Pancreas (tissue), 10 donors: Measurements from ENCODE around the gene KAZN. TPM values are rescaled to one million over a fixed set of nuclear protein-coding genes. Genes with fewer than 3 reads are reported as not detected.

Source experiments
- ATAC-seq, 4 donors: fragments of 200-7000 bp; cut with Tn5 transposase; one replicate each; pipeline versions ENCODE4 v1.8.0 to v1.9.1; 2020; ENCODE audit warnings: mild to moderate bottlenecking in 4 of 4, moderate library complexity in 4 of 4
- DNase-seq, 6 donors: peaks; one replicate each; pipeline ENCODE4 v3.0.0-alpha.2; 2020
- FAIRE-seq: peaks from 2 replicates; lab custom pipeline; 2012; peaks lifted over from hg19 to GRCh38; lab: Jason Lieb, UNC
- H3K27ac ChIP-seq, 4 donors: fragments of 200-600 bp; sonication (generic); 1 replicate in 3 of 4; 2 replicates in 1 of 4; pipeline versions ENCODE4 v1.5.0 to v1.8.0; 2020
- H3K27me3 ChIP-seq, 4 donors: fragments of 200-600 bp; one replicate each; pipeline ENCODE4 v1.8.0; 2021
- H3K36me3 ChIP-seq, 3 donors: fragments of 200-600 bp; sonication (generic) in 1 of 3; one replicate each; pipeline versions ENCODE4 v1.5.0 to v1.8.0; 2020 to 2021
- H3K4me1 ChIP-seq, 3 donors: fragments of 200-600 bp; one replicate each; pipeline ENCODE4 v1.8.0; 2021
- H3K4me3 ChIP-seq, 4 donors: fragments of 200-600 bp; sonication (generic) in 2 of 4; one replicate each; pipeline versions ENCODE4 v1.5.0 to v1.8.0; 2020 to 2021
- H3K9me3 ChIP-seq, 4 donors: fragments of 200-600 bp; one replicate each; pipeline ENCODE4 v1.8.0; 2021
- WGBS, 2 donors: extraction: QIAGEN DNeasy Blood & Tissue Kit; methylation state at CpG; one replicate each; pipeline ENCODE4 v1.1.7; 2013; 5-methylcytosine and 5-hydroxymethylcytosine counted together
- intact Hi-C, 3 donors: fragments of 100-400 bp; cut with DNase I; formaldehyde crosslinking; loops; one replicate each; pipeline versions ENCODE4 v1.11.1 to v1.14.2; 2022
- polyA plus RNA-seq, 2 donors: library from polyadenylated mRNA; stranded (reverse); fragments of 200-250 nt; gene quantifications; one replicate each; pipeline ENCODE4 v1.2.3, GENCODE V29; 2013
- total RNA-seq, 6 donors: library from RNA; stranded (reverse); fragmentation: NEBNext Ultra II Directional in 4 of 6; extraction: Animal tissue kit (Norgen Biotek cat#: 25700) in 4 of 6; gene quantifications; one replicate each; pipeline versions ENCODE4 v1.2.1 to v1.2.4, GENCODE V29; 2021 to 2023
- TF ChIP-seq, protein P1 (sequence below), 4 donors: fragments of 200-600 bp; sonication (generic) in 3 of 4; IDR thresholded peaks; one replicate each; pipeline versions ENCODE4 v1.5.0 to v1.8.0; 2021; ENCODE audit warnings: antibody characterized with exemption in 4 of 4
- donor health status: healthy with polysubstance abuse.
- donor health status: DM: no; HTN: no; CAD: no; lungs with moderate emphysema.
- donor health status: DM: no; HTN: no; CAD: no.
- donor health status: control.
- donor health status: control.
- donor health status: Bipolar disorder and iron deficiency.
- donor health status: DM: yes; HTN: yes; CAD: no.
- donor health status: DM: no; HTN: no; CAD: no.
- donor health status: DM: no; HTN: no; CAD: no.
- donor health status: DM: yes; HTN: yes; CAD: no.

KAZN gene
- total and polyA plus RNA-seq, 8 donors = 2.4 to 6.0 (median 4.1) TPM

GRCh38 chr1:14580986-14581385, 17.5 kb upstream of the KAZN start:
- H3K27ac ChIP-seq = no peak overlapping the region
- ATAC-seq (no peak), FAIRE-seq (no peak), DNase-seq (no peak)
- H3K4me1 ChIP-seq = no peaks in the 10 kb centered on the region
- no peaks in the 10 kb centered on the region for H3K27me3 ChIP-seq
- H3K9me3 ChIP-seq = no peaks in the 10 kb centered on the region
- TF ChIP-seq, protein P1, sequence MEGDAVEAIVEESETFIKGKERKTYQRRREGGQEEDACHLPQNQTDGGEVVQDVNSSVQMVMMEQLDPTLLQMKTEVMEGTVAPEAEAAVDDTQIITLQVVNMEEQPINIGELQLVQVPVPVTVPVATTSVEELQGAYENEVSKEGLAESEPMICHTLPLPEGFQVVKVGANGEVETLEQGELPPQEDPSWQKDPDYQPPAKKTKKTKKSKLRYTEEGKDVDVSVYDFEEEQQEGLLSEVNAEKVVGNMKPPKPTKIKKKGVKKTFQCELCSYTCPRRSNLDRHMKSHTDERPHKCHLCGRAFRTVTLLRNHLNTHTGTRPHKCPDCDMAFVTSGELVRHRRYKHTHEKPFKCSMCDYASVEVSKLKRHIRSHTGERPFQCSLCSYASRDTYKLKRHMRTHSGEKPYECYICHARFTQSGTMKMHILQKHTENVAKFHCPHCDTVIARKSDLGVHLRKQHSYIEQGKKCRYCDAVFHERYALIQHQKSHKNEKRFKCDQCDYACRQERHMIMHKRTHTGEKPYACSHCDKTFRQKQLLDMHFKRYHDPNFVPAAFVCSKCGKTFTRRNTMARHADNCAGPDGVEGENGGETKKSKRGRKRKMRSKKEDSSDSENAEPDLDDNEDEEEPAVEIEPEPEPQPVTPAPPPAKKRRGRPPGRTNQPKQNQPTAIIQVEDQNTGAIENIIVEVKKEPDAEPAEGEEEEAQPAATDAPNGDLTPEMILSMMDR (IDR thresholded peaks at IDR 0.05) = no peak
- H3K36me3 ChIP-seq = no peaks in the 10 kb centered on the region
- 85 to 91% methylated on average over 4 of the region's 4 CpGs for WGBS, 2 donors
- no peak overlapping the region for H3K4me3 ChIP-seq
- intact Hi-C loops = no loop called here

DNA sequence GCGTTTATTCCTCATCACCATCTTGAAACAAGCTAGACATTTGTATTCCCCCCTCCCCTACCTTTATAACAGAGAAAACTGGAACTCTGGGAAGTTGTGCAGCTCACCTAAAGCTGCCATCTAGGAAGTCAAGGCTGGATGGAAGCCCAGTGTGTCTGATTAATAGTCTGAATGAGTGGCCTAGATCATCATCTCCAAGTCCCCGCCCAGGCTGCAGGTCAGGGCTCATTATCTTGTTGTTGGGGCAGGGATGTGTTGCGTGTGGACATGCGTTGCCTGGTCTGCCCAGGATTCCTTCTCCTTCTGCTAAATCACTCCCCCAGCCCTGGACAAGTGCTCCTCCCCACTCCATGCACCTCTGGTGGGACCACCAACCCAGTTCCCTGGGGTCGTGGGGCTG, 14.7 kb upstream of the KAZN start:
- TF ChIP-seq, protein P1 (IDR thresholded peaks at IDR 0.05) = no peak
- Histone ChIP-seq H3K4me1 (no peaks in the 10 kb centered on the region), H3K27ac (no peak overlapping the region), H3K27me3 (no peaks in the 10 kb centered on the region), H3K9me3 (no peaks in the 10 kb centered on the region), H3K4me3 (no peak overlapping the region), H3K36me3 (no peaks in the 10 kb centered on the region)
- intact Hi-C loops = no loop called here
- no peak for ATAC-seq
- no peak for DNase-seq
- 78 to 91% methylated on average over 5 of the region's 5 CpGs for WGBS, 2 donors
- FAIRE-seq = no peak

DNA sequence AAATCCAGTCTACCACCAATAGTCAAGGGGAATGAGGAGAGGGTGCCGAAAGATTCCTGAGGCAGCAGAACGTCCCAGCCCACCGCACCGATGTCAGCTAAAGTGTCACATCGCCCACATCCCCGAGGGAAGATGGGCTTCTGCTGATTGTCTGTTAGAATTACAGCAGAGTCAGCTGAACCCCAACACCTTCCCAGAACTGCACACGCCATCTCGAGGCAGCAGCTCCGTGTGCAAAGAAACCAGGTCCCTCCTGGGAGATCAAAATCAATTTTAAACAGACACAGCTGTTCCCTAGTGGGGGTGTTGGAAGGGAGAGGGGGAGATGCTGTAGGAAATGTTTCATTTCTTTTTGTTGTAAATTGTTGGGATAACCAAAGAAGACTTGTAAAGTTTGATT, 12.8 kb upstream of the KAZN start:
- H3K27ac ChIP-seq = no peak overlapping the region
- no peaks in the 10 kb centered on the region for H3K27me3 ChIP-seq
- 50 to 55% methylated on average over 9 of the region's 9 CpGs for WGBS, 2 donors
- H3K36me3 ChIP-seq = no peaks in the 10 kb centered on the region
- H3K4me3 ChIP-seq = no peak overlapping the region
- DNase-seq (no peak), ATAC-seq (no peak), FAIRE-seq (no peak)
- intact Hi-C loops = no loop called here
- H3K9me3 ChIP-seq = no peaks in the 10 kb centered on the region
- TF ChIP-seq, protein P1 (IDR thresholded peaks at IDR 0.05) = no peak
- no peaks in the 10 kb centered on the region for H3K4me1 ChIP-seq

GRCh38 chr1:14590411-14591180, 7.9 kb upstream of the KAZN start:
- Histone ChIP-seq H3K27ac (no peak overlapping the region), H3K4me1 (no peaks in the 10 kb centered on the region), H3K27me3 (no peaks in the 10 kb centered on the region), H3K4me3 (no peak overlapping the region), H3K9me3 (no peaks in the 10 kb centered on the region), H3K36me3 (no peaks in the 10 kb centered on the region)
- no peak for ATAC-seq
- no peak for FAIRE-seq
- no peak for DNase-seq
- 68 to 83% methylated on average over 10 of the region's 10 CpGs for WGBS, 2 donors
- TF ChIP-seq, protein P1 (IDR thresholded peaks at IDR 0.05) = no peak
- intact Hi-C loops = no loop called here

DNA sequence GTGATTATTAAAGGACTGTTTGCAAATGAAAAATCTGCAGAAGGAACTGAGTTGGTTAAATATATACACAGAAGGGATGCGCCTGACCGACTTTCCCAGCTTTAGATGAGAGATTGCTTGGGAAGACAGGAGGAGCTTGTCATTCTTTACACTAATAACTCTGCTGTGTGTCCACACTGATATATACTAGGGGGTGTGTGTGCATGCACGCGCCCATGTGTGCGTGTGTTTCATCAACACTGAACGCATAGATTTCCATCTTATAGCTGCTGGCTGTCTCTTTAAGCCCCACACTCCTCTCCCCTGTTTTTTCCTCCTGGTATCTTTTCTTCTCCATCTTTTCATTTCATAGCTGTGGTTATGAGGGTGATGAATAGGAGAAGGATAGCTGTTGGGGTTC, 6.9 kb upstream of the KAZN start:
- H3K27ac ChIP-seq = no peak overlapping the region
- DNase-seq (no peak), FAIRE-seq (no peak), ATAC-seq (no peak)
- no peaks in the 10 kb centered on the region for H3K36me3 ChIP-seq
- TF ChIP-seq, protein P1 (IDR thresholded peaks at IDR 0.05) = no peak
- H3K27me3 ChIP-seq = no peaks in the 10 kb centered on the region
- H3K4me1 ChIP-seq = no peaks in the 10 kb centered on the region
- WGBS, 2 donors = 73 to 75% methylated on average over 6 of the region's 6 CpGs
- no peaks in the 10 kb centered on the region for H3K9me3 ChIP-seq
- H3K4me3 ChIP-seq = no peak overlapping the region
- intact Hi-C loops = no loop called here
